Activated T-helper 1 cell treated with Interleukin-2 at 50 U/mL for 16 hours (primary cell): ENCODE measurements around the gene SELENOI.
"Not testable (repeated sequence)": the region's sequence is repeated elsewhere in the genome, so short reads cannot be mapped to it uniquely, and the experiment has no call there.

Experiments
- DNase-seq: peaks from one replicate; pipeline ENCODE4 v3.0.0-alpha.2; 2020; ENCODE audit warnings: low read depth

SELENOI gene

GRCh38 chr2:26327291-26328272 is 18.4 kb upstream of the SELENOI start:
- DNase-seq = no peak

GRCh38 chr2:26329083-26329482 is 16.9 kb upstream of the SELENOI start:
- not testable (repeated sequence) for DNase-seq

- DNase-seq = peak; percentile 64
Observed at GRCh38 chr2:26330114-26330549, 15.8 kb upstream of the SELENOI start.

GRCh38 chr2:26330604-26331003 is 15.3 kb upstream of the SELENOI start:
- no peak for DNase-seq

- not testable (repeated sequence) for DNase-seq
Observed at GRCh38 chr2:26331321-26331720, 14.6 kb upstream of the SELENOI start.

GRCh38 chr2:26333293-26333692 is 12.7 kb upstream of the SELENOI start:
- no peak for DNase-seq

- no peak for DNase-seq
Observed at GRCh38 chr2:26335231-26335630, 10.7 kb upstream of the SELENOI start.

GRCh38 chr2:26336719-26337118 is 9.2 kb upstream of the SELENOI start:
- DNase-seq = no peak

- DNase-seq = no peak
Observed at GRCh38 chr2:26337298-26337697, 8.6 kb upstream of the SELENOI start.

GRCh38 chr2:26340831-26341230 is 5.1 kb upstream of the SELENOI start:
- DNase-seq = no peak

- no peak for DNase-seq
Observed at GRCh38 chr2:26344581-26345282, 1.2 kb upstream of the SELENOI start.

GRCh38 chr2:26345283-26345544 is 729 bp upstream of the SELENOI start:
- DNase-seq = no peak

- peak; percentile 41 for DNase-seq
Observed at GRCh38 chr2:26346454-26347053, 611 bp downstream of the SELENOI start, which contains the start of gene ADGRF3. Gene ADGRF3, minus strand, starts transcription at chr2:26346789. Its CDS starts 555 bp downstream, at chr2:26346234.

- no peak for DNase-seq
Observed at GRCh38 chr2:26347286-26347865, 1.4 kb downstream of the SELENOI start.

- DNase-seq = no peak
Observed at GRCh38 chr2:26349690-26350089, 3.7 kb downstream of the SELENOI start.

- DNase-seq = no peak
Observed at GRCh38 chr2:26351375-26352090, 5.6 kb downstream of the SELENOI start.

GRCh38 chr2:26352892-26353291 is 6.9 kb downstream of the SELENOI start:
- DNase-seq = no peak

GRCh38 chr2:26354469-26354868 is 8.5 kb downstream of the SELENOI start:
- DNase-seq = not testable (repeated sequence)

- no peak for DNase-seq
Observed at GRCh38 chr2:26355038-26355995, 9.4 kb downstream of the SELENOI start.

- DNase-seq = no peak
Observed at GRCh38 chr2:26356111-26356510, 10.2 kb downstream of the SELENOI start.

- DNase-seq = no peak
Observed at GRCh38 chr2:26356771-26357170, 10.8 kb downstream of the SELENOI start.
